Sigmoid colon (tissue), 3 donors: ENCODE results near the gene MSH3.

Experiments used
- CTCF ChIP-seq, 4 experiments: fragments of 450-650 bp in 3 of 4; fragments of 200-600 bp in 1 of 4; IDR thresholded peaks; one replicate each; pipeline ENCODE4 v1.5.1; 2016 to 2019; ENCODE audit warnings: antibody characterized with exemption in 4 of 4, mild to moderate bottlenecking in 3 of 4, moderate library complexity in 2 of 4
- POLR2A ChIP-seq, 2 donors: fragments of 450-650 bp; IDR thresholded peaks; one replicate each; pipeline ENCODE4 v1.6.1; 2016; ENCODE audit warnings: antibody characterized with exemption in 2 of 2, mild to moderate bottlenecking in 2 of 2, moderate library complexity in 2 of 2

- TF ChIP-seq CTCF (IDR thresholded peaks at IDR 0.05) (no peak), POLR2A (IDR thresholded peaks at IDR 0.05) (no peak)
These were observed 126.9 kb downstream of the MSH3 start for GRCh38 chr5:80781356-80781755.
